ENCODE measurements around the gene MPP2. TPM values are rescaled to one million over a fixed set of nuclear protein-coding genes. Genes with fewer than 3 reads are reported as not detected.

MPP2 gene
- polyA plus RNA-seq, 3 donors, result 0.61 to 3.3 (median 0.71) TPM

DNA sequence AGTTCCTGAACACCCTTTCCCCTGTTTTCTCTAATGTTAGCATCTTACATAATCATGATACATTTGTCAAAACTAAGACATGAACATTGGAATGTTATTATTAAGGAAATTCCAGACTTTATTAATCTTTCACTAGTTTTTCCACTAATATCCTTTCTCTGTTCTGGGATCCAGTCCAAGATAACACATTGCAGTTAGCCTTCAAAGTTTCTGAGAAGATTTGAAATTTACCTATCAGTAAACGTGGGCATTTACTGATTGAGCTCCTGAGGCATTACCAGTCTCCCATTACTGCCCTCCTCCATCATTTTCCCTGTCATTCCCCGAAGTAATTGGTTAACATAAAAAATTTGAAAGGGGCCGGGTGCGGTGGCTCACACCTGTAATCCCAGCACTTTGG, 66.1 kb downstream of the MPP2 start:
- 14 to 72% (median 61%) methylated on average over 4 of the region's 4 CpGs for WGBS, 3 donors
- no peak overlapping the region for H3K27ac ChIP-seq (ENCODE audit: low read depth, low read length)

DNA sequence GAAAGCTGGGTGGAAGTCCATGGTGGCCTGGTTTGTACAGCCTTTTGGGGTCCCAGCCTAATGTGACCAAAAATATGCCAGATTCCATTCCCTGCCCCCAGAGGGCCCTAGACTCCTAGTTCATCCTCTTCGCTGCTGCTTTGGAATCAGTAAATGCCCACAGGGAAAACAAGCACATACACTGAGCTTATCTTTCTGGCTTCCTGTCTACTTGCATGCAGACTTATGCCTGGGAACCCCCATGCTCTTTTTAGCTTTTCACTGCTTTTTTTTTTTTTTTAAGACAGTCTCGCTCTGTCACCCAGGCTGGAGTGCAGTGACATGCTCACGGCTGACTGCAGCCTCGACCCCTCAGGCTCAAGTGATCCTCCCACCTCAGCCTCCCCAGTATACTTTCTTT, 66.5 kb downstream of the MPP2 start:
- H3K27ac ChIP-seq (ENCODE audit: low read depth, low read length), result no peak overlapping the region
- 49 to 62% (median 58%) methylated on average over 4 of the region's 4 CpGs for whole genome bisulfite sequencing, 3 donors

DNA sequence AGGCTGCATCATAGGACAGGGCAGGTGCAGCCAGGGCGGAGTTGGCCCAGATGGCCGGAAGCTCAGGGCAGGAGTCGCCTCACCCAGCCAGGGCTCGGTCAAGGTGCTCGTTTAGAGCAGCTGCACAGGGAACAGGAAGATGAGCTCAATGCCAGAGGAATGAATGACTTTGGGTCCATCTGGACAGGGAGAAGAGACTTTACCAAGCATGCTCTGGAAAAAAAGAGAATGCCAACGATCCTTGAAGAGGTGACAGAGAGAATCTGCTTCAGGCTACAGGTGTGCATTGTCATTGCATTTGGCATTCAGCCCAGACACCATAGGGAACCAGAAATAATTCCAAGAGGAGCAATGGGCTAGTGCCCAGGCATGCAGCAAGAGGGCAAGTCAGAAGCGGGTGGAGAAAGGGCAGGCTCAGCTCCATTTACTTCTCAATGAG, 67.6 kb downstream of the MPP2 start:
- no peak overlapping the region for H3K27ac ChIP-seq (ENCODE audit: low read depth, low read length)
- 29 to 50% (median 41%) methylated on average over 7 of the region's 7 CpGs for WGBS, 3 donors

DNA sequence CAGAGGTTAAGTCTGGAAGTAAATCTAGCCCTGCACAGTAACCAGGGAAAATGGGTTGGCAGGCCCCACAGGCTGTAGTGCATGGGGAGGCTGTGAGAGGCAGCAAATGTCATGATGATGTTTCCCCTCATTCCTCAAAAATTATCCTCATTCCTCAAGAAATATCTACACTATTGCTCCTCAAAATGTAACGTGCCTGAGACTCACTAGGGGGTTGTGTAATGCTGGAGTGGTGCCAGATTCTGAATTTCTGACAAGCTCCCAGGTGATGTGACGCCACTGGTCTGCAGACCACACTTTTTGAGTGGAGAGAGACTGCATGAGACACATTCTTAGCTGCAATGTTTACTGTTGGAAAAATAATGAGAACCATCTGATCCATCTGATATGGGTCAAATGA, 73.2 kb downstream of the MPP2 start:
- 39 to 49% (median 44%) methylated on average over 2 of the region's 2 CpGs for WGBS, 3 donors
- no peak overlapping the region for H3K27ac ChIP-seq (ENCODE audit: low read depth, low read length)

DNA sequence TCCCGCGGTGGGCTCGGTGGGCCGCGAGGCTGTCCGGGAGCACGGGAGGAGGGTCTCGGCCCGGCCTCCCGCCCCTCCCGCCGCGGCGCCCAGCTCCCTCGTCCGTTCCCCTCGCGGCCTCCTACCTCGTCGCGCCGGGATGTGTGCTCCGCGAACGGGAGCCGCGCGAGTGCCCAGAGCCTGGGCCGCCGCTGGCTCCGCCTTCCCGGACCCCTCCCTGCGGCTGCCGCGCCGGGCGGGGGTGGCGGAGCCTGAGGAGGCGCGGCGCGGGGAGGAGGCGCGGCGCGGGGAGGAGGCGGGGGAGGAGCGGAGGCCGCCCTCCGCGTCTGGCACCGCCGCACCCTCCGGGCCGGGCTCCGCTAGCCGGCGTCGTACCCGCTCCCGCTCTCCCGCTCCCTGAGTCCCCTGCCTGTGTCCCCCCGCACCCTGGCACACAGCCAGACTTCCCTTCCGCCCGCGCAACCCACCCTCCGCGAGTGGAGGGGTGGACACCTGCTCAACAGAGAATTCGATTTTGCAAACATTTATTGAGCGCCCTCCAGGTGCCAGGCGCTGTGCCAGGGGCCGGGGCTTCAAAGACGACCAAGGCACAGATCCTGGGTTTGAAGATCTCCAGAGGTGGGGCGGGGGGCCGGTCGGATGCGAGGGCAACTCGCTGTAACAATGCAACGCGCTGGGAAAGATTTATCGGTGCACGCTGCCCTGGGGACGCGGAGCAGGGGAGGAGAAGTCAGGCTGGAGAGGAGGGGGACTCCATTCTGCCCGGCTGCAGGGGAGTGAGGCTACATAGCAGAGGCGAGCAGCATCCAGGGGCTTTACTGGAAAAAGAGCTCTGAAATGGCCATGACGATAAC, 74.1 kb downstream of the MPP2 start, which contains the start of gene MPP3:
TSS of gene MPP3 (minus strand) at position 171 of the 854 bp plus-strand sequence. CDS start 1,240 bp downstream, outside the sequence.
- 1 to 2% (median 2%) methylated on average over 63 to 87 of the region's 87 CpGs for WGBS, 3 donors
- no peak within 1 kb of the TSS for H3K27ac ChIP-seq (ENCODE audit: low read depth, low read length)

DNA sequence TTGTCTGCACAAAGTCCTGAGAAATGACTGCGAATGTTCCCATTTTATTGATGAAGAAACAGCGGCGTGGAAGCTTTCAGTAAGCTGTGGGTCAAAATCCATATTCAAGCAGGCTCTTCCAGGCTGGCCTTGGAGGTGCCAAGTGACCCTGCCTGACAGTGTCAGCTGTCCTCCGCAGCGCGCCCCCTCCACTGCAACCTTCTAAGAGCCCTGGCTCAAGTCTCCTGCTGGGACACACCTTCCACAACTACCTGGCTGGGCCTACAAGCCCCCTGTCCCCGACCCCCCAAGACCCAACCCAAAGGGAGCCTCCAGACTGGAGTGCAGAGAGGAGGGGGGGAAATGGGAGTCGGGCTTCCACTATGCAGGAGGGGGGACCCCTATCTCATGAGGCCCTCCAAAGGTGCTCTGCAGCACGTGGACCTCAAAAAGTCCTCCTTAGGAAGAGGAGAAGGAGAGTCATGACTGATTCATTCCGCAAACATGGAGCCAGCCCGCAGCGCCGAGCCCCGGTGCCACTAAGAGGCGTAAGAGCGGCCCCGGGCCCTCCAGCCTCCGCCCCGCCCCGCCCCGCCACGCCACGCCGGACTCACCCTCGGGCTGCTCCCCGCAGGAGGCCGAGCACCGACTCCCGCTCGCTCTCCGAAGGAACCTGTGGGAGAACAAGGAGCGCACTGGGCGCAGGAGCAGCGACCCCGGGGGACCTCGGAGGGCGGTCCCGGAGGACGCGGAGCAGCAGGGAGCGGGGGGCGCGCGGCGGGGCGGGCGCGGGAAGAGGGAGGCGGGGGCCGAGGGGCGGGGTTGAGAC, 75.0 kb downstream of the MPP2 start:
- 10 to 14% (median 11%) methylated on average over 34 to 48 of the region's 51 CpGs for WGBS, 3 donors
- no peak overlapping the region for H3K27ac ChIP-seq (ENCODE audit: low read depth, low read length)

DNA sequence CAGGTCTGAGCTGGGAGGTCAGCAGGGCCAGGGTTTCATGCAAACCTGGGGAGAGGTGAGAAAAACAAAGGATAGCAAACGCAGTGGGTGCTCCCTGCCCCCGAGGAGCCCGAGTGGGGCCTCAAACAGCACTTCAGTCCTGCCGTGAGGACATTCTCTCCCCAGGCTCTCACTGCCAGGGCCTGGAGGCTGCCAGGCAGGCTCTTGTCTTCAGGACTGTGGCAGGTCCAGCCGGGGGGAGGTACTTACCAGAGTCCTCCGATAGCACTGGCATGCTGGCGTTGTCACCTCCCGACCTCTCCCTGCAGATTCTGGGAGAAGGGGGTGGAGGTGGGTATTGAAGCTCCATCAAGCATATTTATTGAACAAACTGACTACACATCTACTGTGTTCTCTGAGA, 75.7 kb downstream of the MPP2 start:
- no peak overlapping the region for H3K27ac ChIP-seq (ENCODE audit: low read depth, low read length)
- WGBS, 3 donors, result 77 to 88% (median 85%) methylated on average over 8 of the region's 8 CpGs

DNA sequence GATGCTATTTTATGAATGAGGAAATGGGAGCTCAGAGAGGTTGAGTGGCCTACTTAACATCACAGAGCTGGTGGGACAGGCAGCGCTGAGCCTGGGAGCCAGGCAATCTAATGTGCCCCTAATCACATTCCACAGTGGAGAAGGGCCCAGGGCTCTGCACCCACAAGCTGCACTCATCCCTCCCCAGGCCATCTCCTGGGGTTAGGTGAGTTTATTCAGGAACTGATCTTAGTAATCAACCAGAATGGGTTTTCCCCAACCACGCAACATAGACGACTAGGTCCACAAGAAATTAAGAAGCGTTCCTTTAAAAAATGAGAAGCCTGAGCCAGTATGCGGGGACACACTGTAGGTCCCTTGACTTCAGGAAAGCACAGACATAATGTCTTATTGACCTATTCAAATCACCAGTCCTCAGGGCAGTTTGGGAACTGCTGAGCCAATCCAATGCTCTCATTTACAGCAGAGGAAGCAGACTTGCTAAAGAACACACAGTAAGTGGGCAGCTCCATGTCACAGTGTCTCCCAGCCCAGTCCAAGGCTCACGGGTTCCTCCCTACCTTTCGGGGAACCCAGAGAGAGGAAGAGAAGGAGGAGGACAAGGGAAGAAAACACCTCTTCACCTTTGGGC, 76.7 kb downstream of the MPP2 start:
- 87 to 91% (median 90%) methylated on average over 7 of the region's 7 CpGs for WGBS, 3 donors
- H3K27ac ChIP-seq (ENCODE audit: low read depth, low read length), result no peak overlapping the region

DNA sequence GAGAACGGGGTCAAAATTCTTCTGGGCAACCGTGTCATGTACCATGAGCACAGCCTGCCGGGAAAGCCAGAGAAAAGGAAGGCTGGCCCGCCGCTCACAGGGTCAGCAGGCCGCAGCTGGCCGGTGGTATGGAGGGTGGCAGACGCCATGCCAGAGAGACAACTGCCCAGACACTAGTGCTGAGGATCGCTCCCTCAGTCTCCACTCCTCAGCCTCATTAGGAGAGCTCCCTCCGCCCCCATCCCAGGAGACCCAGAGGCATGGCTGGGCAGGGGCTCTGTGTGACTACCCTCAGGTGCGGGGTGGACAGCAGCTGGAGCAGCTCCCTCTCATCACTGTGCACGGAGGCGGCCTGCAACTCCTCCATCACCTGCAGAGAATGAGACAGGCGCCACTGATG, 77.6 kb downstream of the MPP2 start:
- 94 to 97% (median 96%) methylated on average over 14 of the region's 14 CpGs for WGBS, 3 donors
- H3K27ac ChIP-seq (ENCODE audit: low read depth, low read length), result no peak overlapping the region

DNA sequence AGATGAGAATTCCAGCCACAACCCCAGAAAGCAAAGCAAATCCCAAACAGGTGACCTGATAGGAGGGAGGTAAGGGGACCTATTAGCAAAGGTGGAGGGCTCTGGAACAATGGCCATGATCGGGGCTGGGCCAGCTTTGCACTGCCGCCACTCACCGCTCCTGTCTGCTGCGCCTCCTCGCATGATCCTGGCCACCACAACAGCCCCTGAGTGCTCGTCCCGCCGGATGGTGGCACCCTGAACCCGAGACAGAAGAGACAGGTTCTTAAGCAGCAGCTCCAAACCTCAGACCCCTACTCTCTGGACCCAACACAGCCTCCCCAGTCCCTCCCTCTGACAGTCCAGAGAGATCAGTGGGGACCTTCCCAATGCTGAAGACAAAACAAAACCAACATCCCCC, 79.7 kb downstream of the MPP2 start:
- WGBS, 3 donors, result 94 to 96% (median 96%) methylated on average over 9 of the region's 9 CpGs

DNA sequence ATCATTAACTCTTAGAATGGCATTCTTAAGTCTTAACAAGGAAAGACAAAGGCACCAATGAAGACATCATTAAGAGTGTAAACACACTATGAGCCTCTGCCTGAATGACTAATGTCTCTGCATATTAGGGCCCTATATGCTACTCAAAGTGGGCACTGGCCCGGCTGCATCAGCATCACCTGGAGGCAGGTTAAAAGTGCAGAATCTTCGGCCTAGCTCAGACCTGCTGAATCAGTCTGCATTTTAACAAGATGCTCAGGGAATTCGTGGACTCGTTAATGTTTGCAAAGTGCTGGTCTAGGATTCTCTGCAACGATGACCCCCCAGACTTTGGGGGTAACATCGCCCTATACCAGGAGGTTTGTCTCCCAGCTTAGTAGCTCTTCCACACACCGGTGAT, 81.1 kb downstream of the MPP2 start:
- H3K27ac ChIP-seq (ENCODE audit: low read depth, low read length), result no peak overlapping the region
- 93 to 94% (median 94%) methylated on average over 7 of the region's 7 CpGs for WGBS, 3 donors

More for the DNA sequence above, 79.7 kb downstream of the MPP2 start:
- no peak overlapping the region for H3K27ac ChIP-seq (ENCODE audit: low read depth, low read length)

DNA sequence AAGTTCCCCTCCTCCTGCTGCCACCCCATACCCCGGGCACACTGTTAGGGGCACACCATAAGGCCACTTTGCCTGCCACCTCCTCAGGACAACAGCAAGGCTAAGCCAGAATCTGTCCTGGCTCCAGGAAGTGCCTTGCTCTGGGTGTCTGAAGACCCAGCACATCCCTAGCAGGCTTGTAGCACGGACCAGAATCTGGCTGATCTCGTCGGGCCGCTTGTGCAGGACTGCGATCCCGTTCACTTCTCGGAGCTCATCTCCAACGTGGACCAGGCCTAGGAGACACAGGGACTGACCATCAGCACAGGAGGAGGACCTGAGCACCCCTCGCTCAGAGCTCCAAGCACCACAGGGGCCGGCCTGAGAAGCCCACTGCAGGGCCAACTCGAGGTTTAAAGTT, 81.8 kb downstream of the MPP2 start:
- 95% methylated on average over 12 of the region's 12 CpGs for WGBS, 3 donors
- H3K27ac ChIP-seq (ENCODE audit: low read depth, low read length), result no peak overlapping the region

Other genes starting within 250 kb of the MPP2 start
- 10 to 100 TPM in 2 of 3 donors, 1 to 10 TPM in 1; 1.7 to 30.4 (median 27.6) TPM for gene MEOX1, start 245.6 kb downstream of the MPP2 start, polyA plus RNA-seq
- not detected for gene SOST, start 148.7 kb downstream of the MPP2 start, polyA plus RNA-seq
- gene DUSP3, start 128.6 kb downstream of the MPP2 start, polyA plus RNA-seq, result 10 to 100 TPM; 25.2 to 52.0 (median 36.2) TPM
- gene CFAP97D1, start 127.1 kb downstream of the MPP2 start, polyA plus RNA-seq, result not detected
- 1 to 10 TPM; 4.9 to 7.0 (median 5.6) TPM for gene MPP3, start 74.4 kb downstream of the MPP2 start, polyA plus RNA-seq
- gene CD300LG, start 60.4 kb downstream of the MPP2 start, polyA plus RNA-seq, result 100 to 1,000 TPM in 1 of 3 donors, 10 to 100 TPM in 1, 1 to 10 TPM in 1; 7.2 to 117 (median 44.2) TPM
- 10 to 100 TPM in 1 of 3 donors, not detected in 2; 89.3 TPM for gene PPY, start 34.9 kb upstream of the MPP2 start, polyA plus RNA-seq
- gene PYY, start 46.4 kb upstream of the MPP2 start, polyA plus RNA-seq, result not detected
- 1 to 10 TPM in 1 of 3 donors, under 1 TPM in 2; 0.34 to 1.0 (median 0.45) TPM for gene NAGS, start 97.1 kb upstream of the MPP2 start, polyA plus RNA-seq
- gene TMEM101, start 107.4 kb upstream of the MPP2 start, polyA plus RNA-seq, result 10 to 100 TPM; 18.7 to 35.4 (median 22.9) TPM
- gene LSM12, start 159.1 kb upstream of the MPP2 start, polyA plus RNA-seq, result 10 to 100 TPM; 13.7 to 30.6 (median 28.6) TPM
- gene G6PC3, start 163.2 kb upstream of the MPP2 start, polyA plus RNA-seq, result 10 to 100 TPM; 39.4 to 85.3 (median 39.5) TPM
- 10 to 100 TPM; 19.3 to 37.6 (median 34.1) TPM for gene HDAC5, start 216.1 kb upstream of the MPP2 start, polyA plus RNA-seq
- gene HROB, start 234.4 kb upstream of the MPP2 start, polyA plus RNA-seq, result 1 to 10 TPM in 2 of 3 donors, under 1 TPM in 1; 0.37 to 2.7 (median 2.6) TPM

All from adipose tissue (tissue), 3 donors.